Cardiac atrium fibroblast (primary cell): Measurements from ENCODE around the gene CD96. TPM values are rescaled to one million over a fixed set of nuclear protein-coding genes. Genes with fewer than 3 reads are reported as not detected.

Experiments
- total RNA-seq: library from RNA; depleted of rRNA; stranded (reverse); fragments of >200 nt; gene quantifications from 2 replicates; pipeline ENCODE4 v1.2.3, GENCODE V29; 2015

The CD96 gene, protein sequence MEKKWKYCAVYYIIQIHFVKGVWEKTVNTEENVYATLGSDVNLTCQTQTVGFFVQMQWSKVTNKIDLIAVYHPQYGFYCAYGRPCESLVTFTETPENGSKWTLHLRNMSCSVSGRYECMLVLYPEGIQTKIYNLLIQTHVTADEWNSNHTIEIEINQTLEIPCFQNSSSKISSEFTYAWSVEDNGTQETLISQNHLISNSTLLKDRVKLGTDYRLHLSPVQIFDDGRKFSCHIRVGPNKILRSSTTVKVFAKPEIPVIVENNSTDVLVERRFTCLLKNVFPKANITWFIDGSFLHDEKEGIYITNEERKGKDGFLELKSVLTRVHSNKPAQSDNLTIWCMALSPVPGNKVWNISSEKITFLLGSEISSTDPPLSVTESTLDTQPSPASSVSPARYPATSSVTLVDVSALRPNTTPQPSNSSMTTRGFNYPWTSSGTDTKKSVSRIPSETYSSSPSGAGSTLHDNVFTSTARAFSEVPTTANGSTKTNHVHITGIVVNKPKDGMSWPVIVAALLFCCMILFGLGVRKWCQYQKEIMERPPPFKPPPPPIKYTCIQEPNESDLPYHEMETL
- total RNA-seq = 0.32 and 1.4 TPM in 2 replicates

DNA sequence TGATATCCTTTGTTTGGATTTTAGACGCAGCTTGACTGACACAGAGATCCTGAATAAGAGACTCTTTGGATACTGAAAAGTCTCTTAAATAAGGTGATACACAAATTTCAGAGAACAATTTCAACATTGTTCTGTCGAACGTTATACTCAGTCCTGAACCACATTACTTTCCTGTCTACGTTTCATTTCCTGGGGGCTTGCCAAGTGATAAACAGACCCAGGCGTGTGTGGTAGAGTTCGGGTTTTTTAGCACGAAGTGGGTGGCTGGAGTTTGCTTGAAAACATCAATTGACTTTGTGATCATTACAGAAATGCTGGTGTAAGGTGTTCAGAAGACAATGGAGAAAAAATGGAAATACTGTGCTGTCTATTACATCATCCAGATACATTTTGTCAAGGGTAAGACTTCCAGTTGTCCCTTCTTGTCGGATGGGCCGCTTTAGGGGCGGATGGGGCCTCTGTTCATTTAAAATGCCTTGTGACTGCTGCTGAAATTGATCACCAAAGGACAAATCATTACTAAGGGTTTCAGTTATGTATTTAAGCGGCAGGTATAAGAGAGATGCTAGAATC lies at the start of gene CD96:
Gene CD96 (plus strand): TSS at position 287 of the 573 bp plus-strand sequence. CDS start 52 bp downstream, at position 339.

DNA sequence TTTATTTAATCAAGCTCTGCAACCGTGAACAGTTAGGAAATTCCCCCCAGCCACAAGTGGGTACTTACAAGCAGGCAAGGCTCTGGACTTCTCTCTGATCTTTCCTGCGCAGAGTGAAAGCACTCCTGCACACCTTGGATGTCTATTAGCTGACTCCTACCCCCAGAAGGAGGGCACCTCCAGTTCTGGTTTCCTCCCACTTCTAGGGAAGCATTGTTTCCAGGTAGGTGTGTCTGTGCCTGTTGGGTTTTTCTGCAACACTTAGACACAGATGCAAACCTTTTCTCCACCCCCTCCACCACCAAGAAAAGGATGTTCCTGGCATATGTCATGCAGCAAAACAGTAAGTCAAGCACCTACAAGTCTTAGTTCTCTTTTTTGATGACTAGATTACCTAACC lies 53.2 kb downstream of the CD96 start, which contains the start of gene ZBED2:
Gene ZBED2 (minus strand): TSS at position 115 of the 400 bp plus-strand sequence. CDS start 1,145 bp downstream, outside the sequence.

Other genes with a start within 250 kb of the CD96 start
- gene ZBED2, start 53.1 kb downstream of the CD96 start, total RNA-seq = not detected in 2 replicates
- under 0.01 and 0.32 TPM in 2 replicates for gene PLCXD2, start 132.5 kb downstream of the CD96 start, total RNA-seq